Ammon's horn (tissue), 1 donor: ENCODE measurements around the gene NEXMIF.
"Not testable (repeated sequence)": the region's sequence is repeated elsewhere in the genome, so short reads cannot be mapped to it uniquely, and the experiment has no call there.

Experiments used
- DNase-seq: peaks from one replicate; pipeline ENCODE4 v3.0.0-alpha.2; 2016; ENCODE audit warnings: low spot score

NEXMIF gene

DNA sequence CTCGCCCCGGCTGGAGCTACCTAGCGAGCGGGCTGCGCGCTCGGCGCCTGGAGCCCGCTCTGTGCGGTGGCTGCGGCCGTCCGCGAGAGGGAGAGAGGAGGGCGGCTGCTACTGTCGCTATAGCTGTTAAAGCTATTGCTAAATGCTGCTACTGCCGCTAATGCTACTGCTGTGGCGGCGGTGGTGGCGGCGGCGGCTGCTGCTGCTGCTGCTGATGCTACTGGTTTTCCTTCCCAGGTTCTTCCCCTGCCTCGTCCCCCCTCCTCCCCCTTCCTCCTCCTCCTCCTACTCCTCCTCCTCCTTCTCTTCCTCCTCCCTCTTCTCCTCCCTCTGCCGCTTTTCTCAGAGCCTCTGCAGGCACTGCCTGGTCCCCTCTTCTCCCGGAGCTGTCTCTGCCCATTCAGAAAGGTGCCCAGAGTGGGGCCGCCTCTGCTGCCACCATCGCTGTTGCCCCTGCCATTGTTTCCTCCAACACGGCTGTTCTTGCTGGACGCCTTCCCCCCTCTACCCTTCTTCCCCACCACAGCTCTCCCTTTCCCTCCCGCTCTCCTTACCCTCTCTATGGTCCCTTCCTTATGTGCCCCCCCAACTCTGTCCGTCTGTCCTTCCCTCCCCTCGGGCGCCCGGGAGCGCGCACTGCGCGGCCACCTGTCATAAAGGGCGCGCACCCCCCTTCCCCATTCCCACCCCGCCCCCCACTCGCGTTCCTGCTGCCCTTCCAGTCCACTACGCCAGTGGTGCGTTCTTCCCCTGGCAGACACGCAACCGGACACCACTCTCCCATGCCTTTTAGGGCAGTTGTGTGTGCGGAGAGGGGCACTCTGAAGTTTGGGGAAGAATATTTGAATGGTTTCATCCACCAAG is at the start of gene NEXMIF:
Gene NEXMIF, minus strand, starts transcription at position 228 of the 864 bp plus-strand sequence.
- no peak for DNase-seq

GRCh38 chrX:74961962-74962361 is 36.7 kb upstream of the NEXMIF start:
- not testable (repeated sequence) for DNase-seq

DNA sequence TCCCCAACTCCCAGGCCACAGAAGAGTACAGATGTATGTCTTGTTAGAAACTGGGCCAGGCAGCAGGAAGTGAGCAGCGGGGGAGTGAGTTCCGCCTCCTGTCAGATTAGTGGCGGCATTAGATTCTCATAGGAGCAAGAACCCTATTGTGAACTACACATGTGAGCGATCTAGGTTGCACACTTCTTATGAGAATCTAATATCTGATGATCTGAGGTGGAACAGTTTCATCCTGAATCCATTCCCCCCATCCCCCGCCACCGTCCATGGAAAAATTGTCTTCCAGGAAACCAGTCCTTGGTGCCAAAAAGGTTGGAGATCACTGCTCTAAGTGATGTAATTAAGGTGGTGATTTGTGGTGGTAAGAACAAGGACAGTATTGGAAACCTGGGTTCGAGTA is 24.5 kb upstream of the NEXMIF start:
- no peak for DNase-seq

DNA sequence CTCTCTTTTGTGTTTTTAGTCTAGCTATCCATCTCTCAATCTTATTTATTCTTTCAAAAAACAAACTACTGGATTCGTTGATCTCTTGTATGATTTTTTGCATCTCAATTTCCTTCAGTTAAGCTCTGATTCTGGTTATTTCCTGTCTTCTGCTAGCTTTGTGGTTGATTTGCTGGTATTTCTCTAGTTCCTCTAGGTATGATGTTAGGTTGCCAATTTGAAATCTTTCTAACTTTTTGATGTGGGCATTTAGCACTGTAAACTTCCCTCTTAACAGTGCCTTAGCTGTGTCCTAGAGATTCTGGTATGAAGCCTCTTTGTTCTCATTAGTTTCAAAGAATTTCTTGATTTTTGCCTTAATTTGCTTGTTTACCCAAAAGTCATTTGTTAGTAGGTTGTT is 15.2 kb upstream of the NEXMIF start:
- no peak for DNase-seq

- DNase-seq = no peak
Measured at GRCh38 chrX:74931214-74931613, 6.0 kb upstream of the NEXMIF start.

DNA sequence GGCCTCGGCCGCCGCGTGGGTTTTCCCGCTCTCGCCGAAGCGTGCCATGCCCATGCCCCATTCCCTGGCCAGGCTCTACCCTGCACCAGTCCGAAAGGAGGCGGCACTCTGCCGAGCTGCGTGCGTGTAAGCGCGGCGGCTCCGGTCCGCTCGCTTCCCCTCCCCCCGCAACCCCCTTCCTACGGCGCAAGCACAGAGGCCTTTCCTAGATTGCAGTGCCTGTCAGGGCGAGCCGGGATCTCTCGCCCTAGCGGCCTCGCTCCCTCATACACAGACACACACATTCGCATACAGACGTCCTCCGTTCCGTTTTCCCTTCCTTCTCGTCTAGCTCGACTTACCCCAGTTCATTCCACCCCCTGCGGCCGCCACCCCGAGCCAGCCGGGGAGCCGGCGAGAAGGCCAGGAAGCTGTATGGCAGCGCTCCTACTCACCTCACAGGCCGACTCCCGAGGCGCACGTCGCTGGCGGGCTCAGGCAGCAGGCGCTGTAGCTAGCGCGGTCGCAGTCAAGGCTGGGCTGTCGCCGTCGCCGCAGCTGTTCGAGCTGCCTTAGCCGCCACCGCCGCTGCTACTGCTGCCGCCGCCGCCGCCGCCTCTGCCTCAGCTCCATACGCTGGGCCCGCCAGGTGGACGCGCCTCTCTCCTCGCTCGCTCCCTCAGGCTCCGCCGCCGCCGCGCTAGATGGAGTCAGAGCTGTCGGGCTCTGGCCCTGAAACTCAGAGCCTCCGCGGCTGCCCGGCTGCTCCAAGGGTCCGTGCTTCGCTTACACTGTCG is 615 bp downstream of the NEXMIF start:
- DNase-seq = peak; percentile 25

DNA sequence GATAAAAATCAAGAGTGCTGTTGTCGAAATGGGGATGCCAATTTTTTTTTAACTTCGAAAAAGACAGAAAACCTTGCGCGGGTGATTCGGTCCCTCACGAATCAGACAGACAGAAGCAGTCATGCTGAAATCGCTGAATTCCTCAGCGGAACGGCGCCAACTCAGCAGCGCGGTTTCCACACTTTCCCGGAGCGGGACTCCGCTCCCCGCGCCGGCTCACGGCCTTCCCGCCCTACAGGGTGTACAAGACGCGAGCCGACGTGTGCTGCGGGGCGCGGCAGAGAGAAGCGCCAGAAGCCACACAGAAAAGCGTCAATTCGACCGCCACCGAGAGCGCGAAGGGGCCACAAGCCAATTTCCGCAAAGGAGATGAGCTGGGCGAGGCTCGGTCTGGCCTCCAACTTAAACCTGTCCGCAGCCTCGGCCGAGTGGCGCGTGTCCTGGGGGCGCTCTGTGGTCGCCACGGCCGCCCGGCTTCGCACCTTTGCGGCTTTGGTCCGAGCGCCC is 1.3 kb downstream of the NEXMIF start:
- peak; percentile 11 for DNase-seq

DNA sequence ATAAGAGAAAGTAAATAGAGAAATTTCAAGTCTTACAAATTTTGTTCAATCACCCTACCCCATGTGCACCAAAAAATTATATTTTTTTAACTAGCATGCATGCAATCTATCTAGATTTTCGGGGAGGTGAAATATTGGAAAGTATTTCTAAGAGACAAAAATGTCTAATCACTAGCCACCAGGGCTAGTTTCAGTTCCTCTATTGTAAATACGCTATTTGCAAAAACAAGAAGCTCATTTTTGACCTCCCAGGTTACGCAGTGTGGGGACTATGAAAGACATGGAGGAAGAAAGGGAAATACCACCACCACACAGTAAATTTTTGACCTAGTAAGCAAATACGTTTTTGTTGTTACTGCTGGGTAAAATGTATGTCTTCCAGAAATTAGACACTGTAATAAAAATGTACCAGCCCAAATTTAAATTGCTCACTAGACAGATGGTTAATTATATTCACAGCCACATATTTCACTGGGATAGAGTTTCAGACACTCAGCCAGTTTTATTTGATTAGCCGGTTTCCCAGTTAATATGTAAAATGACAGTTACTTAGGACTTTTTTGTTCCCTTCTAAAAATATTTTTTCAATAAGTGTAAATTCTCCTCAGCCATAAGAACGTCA is 2.2 kb downstream of the NEXMIF start:
- peak; percentile 3 for DNase-seq

GRCh38 chrX:74911494-74911893 is 13.8 kb downstream of the NEXMIF start:
- DNase-seq = no peak

GRCh38 chrX:74906417-74906816 is 18.8 kb downstream of the NEXMIF start:
- DNase-seq = no peak

GRCh38 chrX:74902806-74903205 is 22.4 kb downstream of the NEXMIF start:
- no peak for DNase-seq

DNA sequence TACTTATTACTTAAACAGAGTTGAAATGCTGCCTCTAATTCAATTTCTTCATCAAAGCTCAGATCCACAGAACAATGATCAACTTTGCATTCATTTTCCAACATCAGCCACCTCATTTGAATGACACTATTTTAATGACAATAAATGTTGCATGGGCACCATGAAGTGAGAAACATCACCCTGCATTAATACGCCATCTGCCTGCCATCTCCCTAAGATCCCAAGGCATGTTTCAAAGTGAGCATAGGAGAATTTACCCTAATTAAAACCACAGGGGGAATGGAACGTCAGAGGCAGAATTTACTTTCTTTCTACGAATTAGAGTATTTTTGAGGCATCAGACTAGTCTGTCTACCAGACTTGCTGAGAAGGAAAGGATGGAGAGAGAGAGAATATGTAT is 32.7 kb downstream of the NEXMIF start:
- DNase-seq = no peak

DNA sequence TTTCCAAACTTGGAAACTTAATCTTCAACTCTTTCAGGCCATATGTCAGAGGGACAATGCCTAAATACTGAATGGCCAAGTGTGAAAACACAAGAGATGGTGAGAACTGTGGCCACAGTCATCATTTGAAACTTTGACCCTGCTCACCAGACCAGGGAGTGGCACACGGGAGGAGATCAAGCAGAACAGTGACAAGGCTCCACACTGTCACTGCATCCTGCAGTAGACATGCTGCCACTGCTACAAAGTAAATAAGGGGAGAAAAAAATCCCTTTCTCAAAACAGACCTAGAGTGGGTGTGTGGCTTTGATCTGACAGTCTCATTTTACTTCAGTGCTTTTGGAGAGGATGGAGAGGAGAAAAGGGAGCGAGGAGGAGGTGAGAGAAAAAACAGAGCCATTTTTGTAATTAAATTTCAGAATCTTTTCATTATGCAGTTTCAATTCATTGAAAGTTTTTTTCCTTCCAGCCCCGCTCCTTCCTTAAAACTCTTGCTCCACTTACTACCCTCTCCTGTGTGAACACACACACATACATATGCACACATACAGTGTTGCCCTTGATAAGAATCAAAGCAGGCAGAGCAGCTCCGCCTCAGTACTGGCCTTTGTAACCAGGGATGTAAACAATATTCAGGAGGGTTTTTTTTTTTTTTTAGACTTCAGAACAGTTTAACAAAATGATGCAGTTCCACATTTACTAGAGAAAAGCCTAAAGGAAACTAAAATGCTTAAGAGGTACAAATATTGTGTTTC is 34.4 kb downstream of the NEXMIF start:
- no peak for DNase-seq

DNA sequence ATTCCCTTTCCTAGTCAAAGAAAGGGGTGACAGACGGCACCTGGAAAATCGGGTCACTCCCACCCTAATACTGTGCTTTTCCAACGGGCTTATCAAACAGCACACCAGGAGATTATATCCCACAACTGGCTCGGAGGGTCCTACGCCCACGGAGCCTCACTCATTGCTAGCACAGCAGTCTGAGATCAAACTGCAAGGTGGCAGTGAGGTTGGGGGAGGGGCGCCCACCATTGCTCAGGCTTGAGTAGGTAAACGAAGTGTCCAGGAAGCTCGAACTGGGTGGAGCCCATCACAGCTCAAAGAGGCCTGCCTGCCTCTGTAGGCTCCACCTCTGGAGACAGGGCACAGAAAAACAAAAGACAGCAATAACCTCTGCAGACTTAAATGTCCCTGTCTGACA is 42.9 kb downstream of the NEXMIF start:
- DNase-seq = not testable (repeated sequence)

DNA sequence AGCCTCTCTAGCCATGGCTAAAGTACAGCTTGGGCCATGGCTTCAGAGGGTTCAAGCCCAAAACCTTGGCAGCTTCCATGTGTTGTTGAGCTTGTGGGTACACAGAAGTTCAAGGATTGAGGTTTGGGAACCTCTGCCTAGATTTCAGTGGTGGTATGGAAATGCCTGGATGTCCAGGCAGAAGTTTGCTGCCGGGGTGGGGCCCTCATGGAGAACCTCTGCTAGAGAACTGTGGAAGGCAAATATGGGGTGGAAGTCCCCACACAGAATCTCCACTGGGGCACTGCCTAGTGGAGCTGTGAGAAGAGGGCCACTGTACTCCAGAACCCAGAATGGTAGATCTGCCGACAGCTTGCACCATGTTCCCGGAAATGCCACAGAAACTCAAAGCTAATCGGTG is 59.5 kb downstream of the NEXMIF start:
- no peak for DNase-seq

DNA sequence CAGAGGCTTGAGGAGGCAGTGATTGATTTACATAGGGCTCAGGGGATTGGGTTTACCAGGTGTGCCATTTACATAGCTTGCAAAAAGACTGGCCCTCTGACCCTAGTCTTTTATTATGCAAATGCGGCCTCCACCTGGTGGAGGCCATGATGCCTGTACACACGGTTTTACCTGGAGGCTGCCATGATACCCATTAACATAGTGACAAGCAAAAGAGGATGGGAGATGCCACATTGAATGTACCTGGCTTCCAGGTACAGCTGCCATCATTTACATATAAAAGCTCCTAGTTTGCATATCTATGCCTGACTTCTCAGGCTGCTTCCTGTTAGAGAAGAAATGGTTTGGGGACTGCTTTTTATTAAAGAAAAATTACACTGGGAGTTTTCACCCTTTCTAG is 72.0 kb downstream of the NEXMIF start:
- no peak for DNase-seq

GRCh38 chrX:74835566-74835965 is 89.7 kb downstream of the NEXMIF start:
- DNase-seq = no peak

DNA sequence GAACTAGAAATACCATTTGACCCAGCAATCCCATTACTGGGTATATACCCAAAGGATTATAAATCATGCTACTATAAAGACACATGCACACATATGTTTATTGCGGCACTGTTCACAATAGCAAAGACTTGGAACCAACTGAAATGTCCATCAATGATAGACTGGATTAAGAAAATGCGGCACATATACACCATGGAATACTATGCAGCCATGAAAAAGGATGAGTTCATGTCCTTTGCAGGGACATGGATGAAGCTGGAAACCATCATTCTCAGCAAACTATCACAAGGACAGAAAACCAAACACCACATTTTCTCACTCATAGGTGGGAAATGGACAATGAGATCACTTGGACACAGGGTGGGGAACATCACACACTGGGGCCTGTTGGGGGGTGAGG is 105.5 kb downstream of the NEXMIF start:
- DNase-seq = not testable (repeated sequence)

- DNase-seq = peak; percentile 1
Measured at GRCh38 chrX:74814681-74815080, 110.6 kb downstream of the NEXMIF start.

DNA sequence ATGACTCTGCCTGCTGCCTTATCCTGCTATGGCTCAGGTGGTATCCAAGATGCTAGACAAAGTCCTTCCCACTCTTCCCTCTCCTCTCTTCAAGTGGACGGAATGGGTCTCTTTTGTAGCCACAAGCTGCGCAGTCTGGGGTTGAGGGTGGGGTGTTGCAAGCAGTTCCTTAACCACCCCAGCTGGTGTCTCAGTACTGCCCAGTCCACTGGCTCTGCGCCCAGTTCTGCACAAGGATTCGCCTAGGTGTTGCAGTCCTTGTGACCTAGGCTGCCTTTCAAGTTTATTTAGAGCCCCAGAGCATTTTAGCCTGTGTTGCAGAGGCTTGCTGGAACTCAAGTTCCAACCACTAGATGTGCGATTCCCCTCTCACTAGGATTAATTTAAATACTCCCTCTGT is 120.7 kb downstream of the NEXMIF start:
- no peak for DNase-seq

DNA sequence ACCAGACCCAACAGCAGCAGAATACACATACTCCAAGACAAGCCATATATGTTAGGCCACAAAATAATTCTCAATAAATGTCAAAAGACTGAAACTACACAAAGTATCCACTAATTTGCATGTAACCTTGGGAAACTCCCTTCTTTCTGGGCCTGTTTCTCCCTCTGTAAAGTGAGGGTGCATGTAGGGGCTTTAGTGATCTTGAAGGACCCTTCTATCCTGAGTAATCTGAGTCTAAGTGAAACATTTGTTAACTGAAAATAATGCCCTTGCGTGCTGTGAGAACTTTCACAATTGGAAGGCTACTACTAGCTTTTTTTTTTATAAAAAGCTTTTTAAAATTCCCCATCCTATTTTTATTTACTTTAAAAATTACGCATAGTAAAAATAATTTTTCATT is 125.2 kb downstream of the NEXMIF start:
- DNase-seq = no peak

DNA sequence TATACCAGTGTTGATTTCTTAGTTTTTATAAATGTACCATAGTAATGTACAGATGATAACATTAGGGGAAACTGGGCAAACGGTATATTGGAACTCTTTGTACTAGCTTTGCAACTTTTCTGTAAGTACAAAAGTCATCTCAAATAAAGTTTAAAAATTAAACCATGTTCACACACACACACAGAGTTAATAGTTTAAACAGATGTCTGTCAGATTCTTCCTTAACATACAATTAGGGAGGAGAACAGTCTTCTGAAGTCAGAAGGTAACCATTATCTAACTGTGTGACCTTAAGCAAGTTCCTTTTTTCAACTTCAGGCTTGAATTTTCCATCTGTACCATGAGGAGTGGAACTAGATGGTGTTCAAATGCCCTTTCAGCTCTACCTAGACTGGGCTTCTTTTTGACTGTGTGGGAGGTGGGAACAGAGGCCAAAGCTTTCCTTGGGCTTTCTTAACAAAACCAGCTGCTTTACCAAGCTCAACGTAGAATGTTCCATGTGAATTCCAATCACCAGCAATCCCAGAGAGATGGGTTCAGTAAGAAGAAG is 127.8 kb downstream of the NEXMIF start:
- no peak for DNase-seq
